ENCODE results near the gene SMIM10L2A. TPM values are rescaled to one million over a fixed set of nuclear protein-coding genes. Genes with fewer than 3 reads are reported as not detected.

The SMIM10L2A gene
- total RNA-seq, 4 donors from 2014 or later, result 0.83 to 1.6 (median 1.2) TPM

DNA sequence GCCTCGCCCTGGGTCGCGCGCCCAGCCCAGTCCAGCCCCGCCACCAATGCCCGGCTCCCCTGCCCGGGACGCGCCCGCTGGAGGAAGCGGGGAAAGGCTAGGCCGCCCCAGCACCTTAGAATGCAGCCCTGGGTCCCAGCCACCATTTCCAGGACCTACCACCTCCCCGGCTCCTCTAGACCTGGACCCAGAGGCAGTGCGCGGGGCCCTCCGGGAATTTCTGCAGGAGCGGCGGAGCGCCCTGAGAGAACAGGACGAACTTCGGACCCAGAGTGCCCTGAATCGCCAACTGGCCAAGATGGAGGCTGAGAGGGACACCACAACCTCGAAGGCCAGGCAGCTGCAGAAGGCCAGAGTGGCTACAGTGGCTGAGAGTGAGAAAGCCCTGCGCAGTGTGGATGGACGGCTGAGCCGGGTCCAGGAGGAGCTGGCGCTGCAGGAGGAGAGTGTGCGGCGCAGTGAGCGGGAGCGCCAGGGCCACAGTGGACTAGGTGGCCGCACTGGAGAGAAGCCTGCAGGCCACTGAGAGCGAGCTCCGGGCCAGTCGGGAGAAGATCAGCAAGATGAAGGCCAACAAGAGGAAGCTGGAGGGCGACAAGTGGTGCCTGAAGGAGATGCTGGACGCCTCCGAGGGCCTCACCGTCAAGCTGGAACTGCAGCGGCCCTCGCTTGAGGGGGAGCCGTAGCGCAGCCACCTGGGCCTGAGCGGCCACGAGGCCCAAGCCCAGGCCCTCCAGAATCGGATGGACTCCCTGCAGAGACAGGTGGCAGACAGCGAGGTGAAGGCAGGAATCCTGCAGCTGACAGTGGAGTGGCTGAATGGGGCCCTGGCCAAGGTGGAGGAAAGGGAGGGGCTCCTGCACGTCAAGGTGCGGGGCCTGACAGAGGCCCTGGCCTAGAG lies 15.5 kb downstream of the SMIM10L2A start:
- H3K36me3 ChIP-seq, result no peaks in the 10 kb centered on the region
- TF ChIP-seq POLR2A (IDR thresholded peaks at IDR 0.05; ENCODE audit: low read depth), result no peak
- no peak for TF ChIP-seq POLR2AphosphoS5 (IDR thresholded peaks at IDR 0.05)
- TF ChIP-seq EP300 (IDR thresholded peaks at IDR 0.05), result no peak
- TF ChIP-seq, protein P1, sequence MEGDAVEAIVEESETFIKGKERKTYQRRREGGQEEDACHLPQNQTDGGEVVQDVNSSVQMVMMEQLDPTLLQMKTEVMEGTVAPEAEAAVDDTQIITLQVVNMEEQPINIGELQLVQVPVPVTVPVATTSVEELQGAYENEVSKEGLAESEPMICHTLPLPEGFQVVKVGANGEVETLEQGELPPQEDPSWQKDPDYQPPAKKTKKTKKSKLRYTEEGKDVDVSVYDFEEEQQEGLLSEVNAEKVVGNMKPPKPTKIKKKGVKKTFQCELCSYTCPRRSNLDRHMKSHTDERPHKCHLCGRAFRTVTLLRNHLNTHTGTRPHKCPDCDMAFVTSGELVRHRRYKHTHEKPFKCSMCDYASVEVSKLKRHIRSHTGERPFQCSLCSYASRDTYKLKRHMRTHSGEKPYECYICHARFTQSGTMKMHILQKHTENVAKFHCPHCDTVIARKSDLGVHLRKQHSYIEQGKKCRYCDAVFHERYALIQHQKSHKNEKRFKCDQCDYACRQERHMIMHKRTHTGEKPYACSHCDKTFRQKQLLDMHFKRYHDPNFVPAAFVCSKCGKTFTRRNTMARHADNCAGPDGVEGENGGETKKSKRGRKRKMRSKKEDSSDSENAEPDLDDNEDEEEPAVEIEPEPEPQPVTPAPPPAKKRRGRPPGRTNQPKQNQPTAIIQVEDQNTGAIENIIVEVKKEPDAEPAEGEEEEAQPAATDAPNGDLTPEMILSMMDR (IDR thresholded peaks at IDR 0.05), result no peak
- 92% methylated on average over 26 of the region's 49 CpGs for WGBS
- no peaks in the 10 kb centered on the region for H3K9me3 ChIP-seq
- DNase-seq (ENCODE audit: extremely low spot score), result no peak
- intact Hi-C loops (cut with DNase I), result no loop called here
- no peaks in the 10 kb centered on the region for H3K27me3 ChIP-seq
- no peak overlapping the region for H3K4me3 ChIP-seq
- H3K27ac ChIP-seq (replicated peaks in 1 of 4), result no peak overlapping the region
- H3K4me1 ChIP-seq, result no peaks in the 10 kb centered on the region

DNA sequence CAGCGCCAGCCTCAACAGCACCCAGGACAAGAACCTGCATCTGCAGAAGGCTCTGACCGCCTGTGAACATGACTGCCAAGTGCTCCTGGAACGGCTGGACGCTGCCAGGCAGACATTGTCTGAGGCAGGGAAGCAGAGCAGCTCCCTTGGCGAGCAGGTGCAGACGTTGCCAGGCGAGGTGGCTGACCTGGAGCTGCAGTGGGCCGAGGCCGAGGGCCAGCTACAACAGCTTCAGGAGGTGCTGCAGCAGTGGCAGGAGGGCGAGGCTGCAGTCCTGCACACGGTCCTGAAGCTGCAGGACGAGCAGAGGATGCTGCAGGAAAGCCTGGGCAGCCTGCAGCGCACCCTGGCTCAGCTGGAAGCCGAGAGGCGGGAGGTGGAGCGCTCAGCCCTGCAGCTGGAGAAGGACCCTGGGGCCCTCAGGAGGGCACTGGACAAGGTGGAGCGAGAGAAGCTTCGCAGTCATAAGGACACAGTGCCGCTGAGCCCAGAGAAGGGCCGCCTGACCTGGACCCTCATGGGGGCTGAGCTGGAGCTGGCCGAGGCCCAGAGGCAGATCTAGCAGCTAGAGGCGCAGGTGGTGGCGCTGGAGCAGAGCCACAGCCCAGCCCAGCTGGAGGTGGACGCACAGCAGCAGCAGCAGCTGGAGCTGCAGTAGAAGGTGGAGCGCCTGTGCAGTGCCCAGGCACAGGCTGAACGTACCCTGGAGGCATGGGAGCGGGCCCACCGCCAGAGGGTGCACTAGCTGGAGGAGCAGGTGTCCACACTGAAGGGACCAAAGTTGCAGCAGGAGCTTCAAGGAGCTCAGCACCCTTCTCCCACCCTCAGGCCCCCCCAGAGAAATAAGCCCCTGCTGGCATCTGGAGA lies 16.4 kb downstream of the SMIM10L2A start:
- no peak for DNase-seq (ENCODE audit: extremely low spot score)
- intact Hi-C loops (cut with DNase I), result no loop called here
- 81% methylated on average over 18 of the region's 28 CpGs for WGBS

DNA sequence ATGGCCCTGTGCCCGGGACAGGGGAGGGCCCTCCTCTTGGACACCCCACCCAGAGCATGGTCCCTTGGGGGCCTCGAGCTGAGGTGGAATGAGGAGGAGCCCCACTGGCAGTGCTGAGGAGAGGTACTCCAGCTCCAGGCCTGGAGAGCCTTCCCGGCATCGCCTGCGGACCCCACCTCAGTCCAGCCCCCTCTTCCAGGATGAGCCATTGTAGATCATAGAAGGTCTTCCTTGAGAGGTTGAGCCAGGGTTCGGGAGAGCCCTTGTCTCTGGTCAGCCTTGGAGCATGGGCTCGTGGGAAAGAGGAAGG lies 16.9 kb downstream of the SMIM10L2A start:
- WGBS, result 67% methylated on average over 7 of the region's 7 CpGs
- Histone ChIP-seq H3K36me3 (no peaks in the 10 kb centered on the region), H3K27me3 (no peaks in the 10 kb centered on the region), H3K9me3 (no peaks in the 10 kb centered on the region), H3K4me3 (no peak overlapping the region), H3K4me1 (no peaks in the 10 kb centered on the region), H3K27ac (replicated peaks in 1 of 4) (no peak overlapping the region)
- no peak for DNase-seq (ENCODE audit: extremely low spot score)
- intact Hi-C loops (cut with DNase I), result no loop called here
- TF ChIP-seq POLR2AphosphoS5 (IDR thresholded peaks at IDR 0.05) (no peak), EP300 (IDR thresholded peaks at IDR 0.05) (no peak), POLR2A (IDR thresholded peaks at IDR 0.05; ENCODE audit: low read depth) (no peak)
- TF ChIP-seq, protein P1 (IDR thresholded peaks at IDR 0.05), result no peak

More for the DNA sequence above, 16.4 kb downstream of the SMIM10L2A start:
- no peaks in the 10 kb centered on the region for H3K9me3 ChIP-seq
- H3K27ac ChIP-seq (replicated peaks in 1 of 4), result no peak overlapping the region
- no peak overlapping the region for H3K4me3 ChIP-seq
- TF ChIP-seq, protein P1 (IDR thresholded peaks at IDR 0.05), result no peak
- TF ChIP-seq POLR2A (IDR thresholded peaks at IDR 0.05; ENCODE audit: low read depth) (no peak), EP300 (IDR thresholded peaks at IDR 0.05) (no peak), POLR2AphosphoS5 (IDR thresholded peaks at IDR 0.05) (no peak)
- H3K4me1 ChIP-seq, result no peaks in the 10 kb centered on the region
- no peaks in the 10 kb centered on the region for H3K27me3 ChIP-seq
- no peaks in the 10 kb centered on the region for H3K36me3 ChIP-seq

DNA sequence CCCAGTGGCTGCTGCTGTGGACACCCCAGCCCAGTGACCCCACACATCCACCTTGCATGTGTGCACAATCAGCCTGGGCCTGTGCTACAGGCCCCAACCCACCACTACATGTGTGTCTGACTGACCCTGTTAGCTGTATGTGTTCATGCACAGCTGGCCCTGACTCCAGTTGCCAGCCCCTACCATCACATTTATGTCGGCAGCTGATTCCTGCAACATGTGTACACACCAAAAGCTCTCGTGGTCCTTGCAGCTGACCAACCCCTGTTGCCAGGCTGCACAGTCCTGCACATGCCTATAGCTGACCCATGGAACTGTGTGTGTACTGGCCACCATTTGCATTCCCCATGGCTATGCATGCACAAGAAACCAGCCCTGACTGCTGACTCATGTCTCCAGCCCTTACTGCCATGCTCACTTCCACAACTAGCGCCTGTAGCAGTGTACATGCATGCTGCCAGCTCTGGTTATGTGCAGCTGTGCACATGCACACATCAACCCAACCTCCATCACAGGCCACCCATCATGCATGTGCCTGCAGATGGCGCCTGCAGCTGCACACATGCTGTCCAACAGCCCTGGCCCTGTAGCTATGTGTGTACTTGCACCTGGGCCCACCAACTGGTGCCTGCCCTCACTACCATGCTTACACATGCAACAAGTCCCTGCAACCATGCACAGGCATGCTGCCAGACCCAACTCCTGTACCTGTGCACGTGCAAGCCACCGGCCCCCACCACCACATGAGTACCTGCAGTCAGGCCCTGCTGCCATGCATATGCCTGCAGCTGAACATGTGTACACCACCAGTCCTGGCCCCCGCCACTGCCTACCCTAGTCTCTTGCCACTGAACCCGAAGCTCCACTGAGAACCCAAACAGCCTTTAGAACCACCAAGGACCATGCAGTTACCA lies 28.1 kb downstream of the SMIM10L2A start:
- TF ChIP-seq, protein P1 (IDR thresholded peaks at IDR 0.05), result no peak
- no peak for TF ChIP-seq EP300 (IDR thresholded peaks at IDR 0.05)
- no peak for TF ChIP-seq POLR2A (IDR thresholded peaks at IDR 0.05; ENCODE audit: low read depth)
- TF ChIP-seq POLR2AphosphoS5 (IDR thresholded peaks at IDR 0.05), result no peak
- Histone ChIP-seq H3K27me3 (peaks cover 0 to 3% (median 0%) of the 10 kb centered on the region in 4 donors), H3K4me1 (no peaks in the 10 kb centered on the region), H3K27ac (replicated peaks in 1 of 4) (no peak overlapping the region), H3K36me3 (no peaks in the 10 kb centered on the region), H3K4me3 (no peak overlapping the region), H3K9me3 (no peaks in the 10 kb centered on the region)
- no peak for DNase-seq (ENCODE audit: extremely low spot score)
- 74% methylated on average over 6 of the region's 8 CpGs for WGBS
- intact Hi-C loops (cut with DNase I), result no loop called here

Data from esophagus muscularis mucosa (tissue), 4 donors.